H7 (cell line): Measurements from ENCODE around the gene SBK1. TPM values are rescaled to one million over a fixed set of nuclear protein-coding genes. Genes with fewer than 3 reads are reported as not detected.
"Not testable (repeated sequence)": the region's sequence is repeated elsewhere in the genome, so short reads cannot be mapped to it uniquely, and the experiment has no call there.

Experiments
- DNase-seq: peaks from one replicate; pipeline ENCODE4 v3.0.0; 2012
- H3K27me3 ChIP-seq: 2 replicates; pipeline ENCODE4 v1.6.0; 2011; ENCODE audit warnings: mild to moderate bottlenecking, low read length; ENCODE audit not compliant: control insufficient read depth, insufficient read depth
- H3K36me3 ChIP-seq: replicated peaks from 2 replicates; pipeline ENCODE4 v1.5.1; 2011; ENCODE audit warnings: low read length; ENCODE audit not compliant: control insufficient read depth, insufficient read depth
- H3K4me3 ChIP-seq: 2 replicates; pipeline ENCODE4 v1.5.1; 2011; ENCODE audit warnings: low read depth, mild to moderate bottlenecking, control low read depth, low read length, moderate library complexity; ENCODE audit not compliant: insufficient read depth
- total RNA-seq: library from RNA; depleted of rRNA; stranded (reverse); fragments of >200 nt; shearing (Covaris generic); gene quantifications from 2 replicates; pipeline ENCODE4 v1.2.3, GENCODE V29; 2014

SBK1 gene
- total RNA-seq, 1 experiment from 2014 or later: 23.6 TPM

- Histone ChIP-seq H3K36me3 (peaks cover 17% of the 10 kb centered on the region), H3K27me3 (no peaks in the 10 kb centered on the region), H3K4me3 (no peak overlapping the region)
- DNase-seq: peak; percentile 91
Measured at GRCh38 chr16:28321700-28322411, 29.5 kb downstream of the SBK1 start.

- Histone ChIP-seq H3K27me3 (no peaks in the 10 kb centered on the region), H3K36me3 (peaks cover under 1% of the 10 kb centered on the region), H3K4me3 (no peak overlapping the region)
- no peak for DNase-seq
Measured at GRCh38 chr16:28324235-28324886, 32.0 kb downstream of the SBK1 start.

GRCh38 chr16:28324887-28325279 is 32.6 kb downstream of the SBK1 start:
- no peaks in the 10 kb centered on the region for H3K27me3 ChIP-seq
- no peak overlapping the region for H3K4me3 ChIP-seq
- no peaks in the 10 kb centered on the region; the same call in 1 of the 2 replicates for H3K36me3 ChIP-seq
- no peak for DNase-seq

- peak; percentile 84 for DNase-seq
- H3K27me3 ChIP-seq: no peaks in the 10 kb centered on the region
- no peaks in the 10 kb centered on the region; the same call in 1 of the 2 replicates for H3K36me3 ChIP-seq
- no peak overlapping the region for H3K4me3 ChIP-seq
Measured at GRCh38 chr16:28326881-28327610, 34.7 kb downstream of the SBK1 start.

- H3K4me3 ChIP-seq, H3K36me3 ChIP-seq, DNase-seq, H3K27me3 ChIP-seq: not testable (repeated sequence)
Measured at GRCh38 chr16:28330232-28330631, 37.9 kb downstream of the SBK1 start.

- not testable (repeated sequence) for DNase-seq, H3K4me3 ChIP-seq, H3K27me3 ChIP-seq, H3K36me3 ChIP-seq
Measured at GRCh38 chr16:28330981-28331380, 38.7 kb downstream of the SBK1 start.

- not testable (repeated sequence) for DNase-seq, H3K36me3 ChIP-seq, H3K27me3 ChIP-seq, H3K4me3 ChIP-seq
Measured at GRCh38 chr16:28332632-28333031, 40.3 kb downstream of the SBK1 start.

GRCh38 chr16:28335678-28336077 is 43.4 kb downstream of the SBK1 start:
- H3K27me3 ChIP-seq, H3K36me3 ChIP-seq, DNase-seq, H3K4me3 ChIP-seq: not testable (repeated sequence)

- H3K36me3 ChIP-seq, DNase-seq, H3K27me3 ChIP-seq, H3K4me3 ChIP-seq: not testable (repeated sequence)
Measured at GRCh38 chr16:28336940-28337710, 44.8 kb downstream of the SBK1 start.

GRCh38 chr16:28338230-28338629 is 45.9 kb downstream of the SBK1 start:
- not testable (repeated sequence) for DNase-seq, H3K36me3 ChIP-seq, H3K4me3 ChIP-seq, H3K27me3 ChIP-seq

GRCh38 chr16:28362600-28362999 is 70.3 kb downstream of the SBK1 start:
- H3K36me3 ChIP-seq, H3K4me3 ChIP-seq, DNase-seq, H3K27me3 ChIP-seq: not testable (repeated sequence)

- DNase-seq, H3K36me3 ChIP-seq, H3K4me3 ChIP-seq, H3K27me3 ChIP-seq: not testable (repeated sequence)
Measured at GRCh38 chr16:28363408-28363807, 71.1 kb downstream of the SBK1 start, which contains the start of gene NPIPB6. NPIPB6 (minus strand) TSS chr16:28363508; CDS start chr16:28362822, 686 bp downstream.

GRCh38 chr16:28364268-28365173 is 72.2 kb downstream of the SBK1 start:
- not testable (repeated sequence) for H3K4me3 ChIP-seq, H3K36me3 ChIP-seq, DNase-seq, H3K27me3 ChIP-seq
